HG03139 (cell line): ENCODE measurements around the gene ATP1A3.
"Not testable (repeated sequence)": the region's sequence is repeated elsewhere in the genome, so short reads cannot be mapped to it uniquely, and the experiment has no call there.

Experiments
- ATAC-seq: cut with Tn5 transposase; IDR thresholded peaks from one replicate; pipeline ENCODE4 v1.9.1; 2021; ENCODE audit not compliant: unreplicated experiment

ATP1A3 gene

DNA sequence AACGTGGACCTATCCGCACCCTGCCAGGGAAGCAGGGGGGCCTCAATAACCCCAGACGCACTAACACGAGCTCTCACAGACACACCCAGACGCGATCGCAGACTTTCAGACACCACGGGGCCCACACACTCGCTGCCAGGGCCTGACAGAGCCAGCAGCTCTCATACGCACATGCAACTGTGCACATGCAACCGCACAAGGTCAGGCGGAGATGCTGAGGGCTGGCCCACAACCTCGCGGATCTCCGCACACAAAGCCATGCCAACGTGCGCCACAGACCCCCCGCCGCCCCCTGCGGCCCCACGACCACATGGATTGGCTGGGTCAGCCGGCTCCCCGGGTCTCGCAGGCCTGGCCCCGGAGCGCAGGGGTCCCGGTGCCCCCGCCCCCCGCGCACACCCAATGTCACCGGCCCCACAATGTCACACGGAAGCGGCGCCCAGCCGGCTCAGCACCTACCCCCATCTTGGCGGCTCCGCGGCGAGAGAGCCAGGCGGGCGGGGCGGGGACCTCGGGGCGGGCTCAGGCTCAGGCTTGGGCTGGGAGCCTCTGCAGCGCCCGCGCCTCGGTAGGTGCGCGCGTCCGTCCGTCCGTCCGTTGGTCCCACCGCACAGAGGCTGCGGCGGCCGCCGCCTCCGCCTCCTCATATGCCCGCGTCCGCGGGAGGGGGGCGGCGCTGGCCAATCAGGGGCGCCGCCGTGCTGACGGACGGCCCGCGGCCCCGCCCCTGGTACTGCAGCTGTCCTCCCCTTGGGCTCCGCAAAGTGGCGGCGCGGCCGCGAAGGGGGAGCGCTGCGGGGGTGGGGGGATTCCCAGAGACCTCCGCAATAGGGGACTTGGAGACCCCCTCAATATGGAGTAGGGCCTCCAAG, at the start of gene ATP1A3:
Gene ATP1A3, minus strand, starts transcription at position 619 of the 872 bp plus-strand sequence. Its CDS starts 154 bp downstream, at position 465.
- ATAC-seq: no peak

DNA sequence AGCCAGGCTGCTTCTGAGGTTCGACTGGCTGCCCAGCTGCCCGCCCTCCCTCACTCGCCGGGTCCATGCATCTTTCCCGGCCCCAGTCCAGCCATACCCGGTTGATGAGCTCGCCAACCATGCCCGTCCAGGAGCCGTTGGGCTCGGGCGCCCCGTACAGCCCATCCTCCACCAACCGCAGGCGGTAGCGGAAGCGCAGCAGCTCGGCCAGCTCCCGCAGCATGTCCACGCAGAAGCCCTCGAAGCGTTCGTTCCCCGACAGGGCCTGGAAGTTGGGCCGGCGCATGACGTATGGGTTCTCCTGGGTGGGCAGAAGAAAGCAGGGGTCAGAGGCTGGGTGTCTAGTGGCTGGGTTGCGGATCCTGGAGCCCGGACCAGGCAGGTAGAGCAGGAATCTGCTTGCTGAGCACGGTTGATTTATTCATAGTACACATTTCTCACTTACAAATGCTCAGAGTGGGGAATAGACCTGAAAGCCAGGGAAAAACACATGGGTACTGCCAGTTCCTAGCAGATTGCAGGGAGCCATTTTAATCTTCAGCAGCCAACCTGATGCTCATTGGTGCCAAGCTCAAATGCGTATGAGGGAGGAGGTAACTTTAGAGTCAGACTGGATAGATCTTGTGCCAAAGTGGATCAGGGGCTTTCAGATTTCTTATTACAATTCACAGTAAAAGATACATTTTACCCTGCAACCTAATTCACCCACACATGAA, 48.6 kb upstream of the ATP1A3 start:
- ATAC-seq: no peak

DNA sequence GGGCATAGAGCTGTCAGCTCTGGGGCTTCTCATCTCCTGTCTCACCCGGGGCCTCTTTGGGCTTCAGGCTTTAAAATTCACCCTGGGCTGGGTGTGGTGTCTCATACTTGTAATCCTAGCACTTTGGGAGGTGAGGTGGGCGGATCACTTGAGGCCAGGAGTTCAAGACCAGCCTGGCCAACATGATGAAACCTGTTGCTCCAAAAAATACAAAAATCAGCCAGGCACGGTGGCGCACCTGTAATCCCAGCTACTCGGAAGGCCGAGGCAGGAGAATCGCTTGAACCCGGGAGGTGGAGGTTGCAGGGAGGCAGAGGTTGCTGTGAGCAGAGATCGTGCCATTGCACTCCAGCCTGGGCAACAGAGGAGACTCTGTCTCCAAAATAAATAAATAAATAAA, 46.5 kb upstream of the ATP1A3 start:
- ATAC-seq: not testable (repeated sequence)

DNA sequence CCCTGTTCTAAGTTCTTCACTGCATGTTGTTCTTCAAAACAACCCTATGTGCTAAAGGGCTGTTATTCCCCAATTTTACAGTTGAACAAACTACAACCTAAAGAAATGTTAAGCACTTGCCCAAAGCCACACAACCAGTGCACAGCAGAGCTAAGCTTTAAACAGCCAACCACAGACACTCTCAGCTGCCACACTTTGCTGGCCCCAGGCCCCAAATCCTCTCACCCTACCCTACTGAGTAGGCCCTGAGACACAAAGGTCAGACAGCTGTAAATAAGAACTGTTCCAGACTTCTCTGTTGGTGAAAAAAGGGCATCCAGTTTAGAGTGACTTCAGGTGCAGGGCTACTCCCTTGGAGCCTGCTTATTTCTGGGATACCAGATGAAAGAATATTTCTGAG, 46.0 kb upstream of the ATP1A3 start:
- ATAC-seq: no peak

DNA sequence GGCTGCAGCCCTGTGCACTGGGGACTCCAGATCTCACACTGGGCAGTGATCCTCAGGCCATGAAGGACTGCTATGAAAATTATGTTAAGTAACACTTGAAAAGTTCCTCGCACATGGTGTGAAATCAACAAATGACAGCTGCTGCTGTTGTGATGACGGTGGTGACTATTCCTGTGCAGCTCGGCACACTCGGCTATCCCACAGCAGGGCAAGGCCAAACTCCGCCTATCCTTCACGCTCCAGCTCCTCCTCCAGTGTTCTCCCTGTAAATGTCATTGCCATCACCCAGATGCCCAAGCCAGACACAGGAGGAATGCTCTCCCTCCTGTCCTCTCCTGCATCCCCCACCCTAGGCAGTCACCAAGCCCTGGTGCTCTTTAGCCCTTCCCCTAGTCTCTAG, 44.6 kb upstream of the ATP1A3 start:
- ATAC-seq: no peak

DNA sequence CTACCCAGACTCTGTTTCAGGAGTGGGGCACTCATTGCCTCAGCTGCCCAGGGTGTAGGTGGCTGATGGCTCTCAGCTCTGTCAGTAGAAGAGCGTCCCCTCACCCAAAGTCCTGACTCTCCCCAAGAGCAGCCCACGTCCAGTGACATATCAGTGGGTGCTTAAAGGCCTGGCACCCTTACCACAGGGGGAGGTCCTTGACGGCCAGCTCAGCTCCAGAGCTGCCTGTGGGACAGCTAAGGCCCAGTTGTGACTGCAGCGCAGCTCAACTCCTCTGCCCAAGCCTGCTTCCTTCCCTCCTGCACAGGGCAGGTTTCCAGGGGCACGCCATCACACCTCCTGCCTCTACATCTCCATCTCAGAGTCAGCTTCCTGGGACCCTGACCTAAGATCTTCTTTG, 43.6 kb upstream of the ATP1A3 start:
- no peak for ATAC-seq

DNA sequence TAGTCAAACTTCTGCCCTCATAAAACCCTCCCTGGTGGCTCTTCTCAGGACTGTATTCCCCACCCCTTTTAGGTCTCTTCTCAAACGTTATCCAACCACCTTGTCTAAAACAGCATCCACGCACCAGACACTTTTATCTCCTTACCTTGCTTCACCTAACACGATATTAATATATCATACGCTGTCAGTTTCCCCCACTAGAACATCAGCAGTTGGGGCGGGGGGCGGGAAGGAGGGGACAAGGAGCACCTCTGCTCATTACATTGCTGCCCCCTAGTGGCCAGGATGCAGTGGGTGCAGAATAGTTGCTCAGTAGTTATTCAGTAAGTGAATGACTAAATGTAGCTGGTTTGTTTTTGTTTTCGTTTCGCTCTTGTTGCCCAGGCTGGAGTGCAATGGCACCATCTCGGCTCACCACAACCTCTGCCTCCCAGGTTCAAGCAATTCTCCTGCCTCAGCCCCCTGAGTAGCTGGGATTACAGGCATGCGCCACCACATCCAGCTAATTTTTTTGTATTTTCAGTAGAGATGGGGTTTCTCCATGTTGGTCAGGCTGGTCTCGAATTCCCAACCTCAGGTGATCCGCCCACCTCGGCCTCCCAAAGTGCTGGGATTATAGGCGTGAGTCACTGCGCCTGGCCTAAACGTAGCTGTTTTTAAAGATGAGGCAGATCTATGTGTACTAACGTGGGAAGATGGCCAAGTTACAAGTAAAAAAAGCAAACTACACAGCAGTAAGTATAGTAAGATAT, 40.8 kb upstream of the ATP1A3 start:
- ATAC-seq: not testable (repeated sequence)

DNA sequence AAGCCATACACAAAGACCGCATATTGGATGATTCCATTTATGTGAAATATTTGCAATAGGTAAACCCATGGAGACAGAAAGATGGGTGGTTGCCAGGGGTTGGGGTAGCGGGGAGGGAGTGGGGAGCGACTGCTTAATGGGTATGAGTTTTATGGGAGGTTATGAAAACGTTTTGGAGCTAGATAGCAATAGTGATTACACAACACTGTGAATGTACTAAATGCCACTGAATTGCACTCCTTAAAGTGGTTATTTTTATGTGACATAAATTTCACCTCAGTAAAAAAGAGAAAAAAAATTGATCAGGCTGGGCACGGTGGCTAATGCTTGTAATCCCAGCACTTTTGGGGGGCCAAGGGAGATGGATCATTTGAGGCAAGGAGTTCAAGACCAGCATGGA, 39.4 kb upstream of the ATP1A3 start:
- no peak for ATAC-seq

DNA sequence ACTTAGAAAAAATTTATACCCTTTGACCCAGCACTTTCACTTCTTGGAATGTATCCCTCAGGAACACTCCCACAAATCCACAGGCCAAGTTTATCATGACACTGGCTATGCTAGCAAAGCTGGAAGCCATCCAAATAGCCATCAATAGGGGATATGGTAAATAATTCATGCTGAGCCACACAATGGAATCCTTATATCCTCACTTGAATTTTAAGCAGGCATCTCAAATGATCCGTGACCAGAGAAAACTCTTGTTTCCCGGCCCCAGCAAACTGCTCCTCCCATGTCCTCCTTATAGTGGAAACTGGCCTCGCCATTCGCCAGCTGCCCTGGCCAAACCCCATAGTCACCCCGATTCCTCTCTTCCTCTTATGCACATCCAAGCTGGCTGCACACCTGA, 38.4 kb upstream of the ATP1A3 start:
- ATAC-seq: no peak

DNA sequence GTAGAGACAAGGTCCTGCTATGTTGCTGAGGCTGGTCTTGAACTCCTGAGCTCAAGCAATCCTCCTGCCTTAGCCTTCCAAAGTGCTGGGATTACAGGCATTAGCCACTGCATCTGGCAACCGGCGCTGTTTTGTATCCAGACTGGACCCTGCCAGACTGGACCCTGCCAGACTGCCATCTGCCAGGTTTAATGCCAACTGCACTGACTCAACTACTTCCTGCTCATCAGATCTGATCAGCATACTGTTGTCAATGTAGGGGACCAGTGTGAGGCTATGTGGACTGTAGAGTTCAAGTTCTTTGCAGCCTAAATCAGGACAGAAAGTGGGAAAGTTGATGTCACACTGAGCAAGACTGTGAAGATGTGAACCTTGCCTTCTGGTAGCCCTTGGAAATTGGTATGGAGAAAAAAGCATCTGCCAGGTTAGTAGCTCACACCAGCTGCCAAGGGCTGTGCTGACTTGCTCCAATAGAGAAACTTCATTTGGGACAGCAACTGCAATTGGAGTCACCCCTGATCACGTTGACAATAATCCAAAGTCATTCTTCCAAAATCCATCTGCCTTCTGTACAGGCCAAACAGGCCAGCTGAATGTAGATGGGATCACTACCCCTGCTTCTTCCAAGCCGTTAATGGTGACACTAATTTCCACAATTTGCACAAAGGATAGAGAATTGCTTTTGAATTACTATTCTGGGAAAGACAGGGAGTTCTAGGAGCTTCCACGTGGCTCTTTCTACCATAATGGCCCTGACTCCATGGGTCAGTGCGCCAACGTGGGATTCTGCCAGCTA, 36.8 kb upstream of the ATP1A3 start:
- no peak for ATAC-seq

DNA sequence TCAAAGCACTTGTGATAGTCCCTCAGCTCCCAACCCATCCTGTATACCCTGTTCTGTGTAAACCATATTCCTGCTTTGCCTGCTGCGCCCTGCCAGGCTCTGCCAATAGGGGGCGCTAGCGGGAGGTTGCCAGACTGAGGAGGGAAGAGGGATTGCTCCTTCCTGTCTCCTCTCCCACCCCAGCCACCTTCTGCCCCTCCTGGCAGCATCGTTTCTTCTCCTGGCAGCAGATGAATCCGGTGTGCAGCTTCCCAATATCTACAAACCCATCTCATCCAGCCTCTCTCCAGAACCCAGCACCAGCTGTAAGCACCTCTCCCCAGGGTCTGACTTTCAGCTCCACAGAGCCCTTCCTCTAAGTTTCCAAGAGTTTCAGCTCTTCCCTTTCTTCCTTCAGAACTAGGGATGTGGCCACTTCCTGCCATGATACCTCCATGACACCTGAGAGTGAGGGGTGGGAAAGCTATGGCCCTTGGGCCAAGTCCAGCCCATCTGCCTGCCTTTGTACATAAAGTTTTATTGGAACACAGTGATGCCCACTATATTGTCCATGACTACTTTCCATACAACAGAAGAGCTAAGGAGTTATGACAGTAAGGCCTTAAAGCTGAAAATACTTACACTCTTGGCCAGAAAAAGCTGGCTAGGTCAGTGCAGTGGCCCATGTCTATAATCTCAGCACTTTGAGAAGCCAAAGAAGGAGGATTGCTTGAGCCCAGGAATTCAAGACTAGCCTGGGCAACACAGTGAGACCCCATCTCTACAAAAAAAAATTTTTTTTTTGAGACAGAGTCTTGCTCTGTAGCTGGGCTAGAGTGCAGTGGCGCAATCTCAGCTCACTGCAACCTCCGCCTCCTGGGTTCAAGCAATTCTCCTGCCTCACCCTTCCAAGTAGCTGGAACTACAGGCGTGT, 34.5 kb upstream of the ATP1A3 start:
- no peak for ATAC-seq

DNA sequence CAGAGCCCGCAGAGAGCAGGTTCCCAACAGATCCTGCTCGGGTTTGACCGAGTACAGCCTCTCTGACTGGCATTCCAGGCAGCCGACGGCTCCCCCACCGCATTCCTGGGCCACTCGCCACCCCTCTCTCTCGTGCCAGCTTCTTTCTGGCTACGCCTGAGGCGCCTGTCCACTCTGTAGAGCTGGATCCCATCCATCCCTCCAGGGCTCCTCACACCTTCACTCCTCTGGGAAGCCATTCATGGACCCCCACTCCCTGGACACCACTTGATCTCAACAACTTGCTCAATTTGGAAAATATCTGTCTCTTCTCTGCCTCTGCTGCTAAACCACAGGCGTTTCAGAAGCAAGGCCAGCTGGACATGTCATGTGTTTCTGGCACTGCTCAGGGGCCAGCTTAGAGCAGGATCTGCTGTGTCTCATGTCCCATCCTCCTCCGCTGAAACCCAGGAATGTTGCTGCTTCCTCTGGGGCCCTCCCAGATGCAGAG, 30.6 kb upstream of the ATP1A3 start:
- no peak for ATAC-seq

DNA sequence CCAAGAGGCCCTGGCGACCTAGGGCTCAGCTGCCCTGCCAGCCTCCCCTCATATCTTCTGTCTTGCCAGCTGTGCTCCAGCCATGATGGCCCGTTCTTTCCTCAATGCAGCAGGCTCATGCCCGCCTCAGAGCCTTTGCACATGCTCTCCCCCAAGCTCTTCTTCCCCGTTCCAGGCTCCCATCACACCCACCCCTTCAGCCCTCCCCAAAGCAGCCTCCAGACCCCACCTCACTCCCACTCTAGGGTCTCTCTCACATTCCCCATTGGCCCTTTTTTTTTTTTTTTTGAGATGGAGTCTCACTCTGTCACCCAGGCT, 29.9 kb upstream of the ATP1A3 start:
- no peak for ATAC-seq

DNA sequence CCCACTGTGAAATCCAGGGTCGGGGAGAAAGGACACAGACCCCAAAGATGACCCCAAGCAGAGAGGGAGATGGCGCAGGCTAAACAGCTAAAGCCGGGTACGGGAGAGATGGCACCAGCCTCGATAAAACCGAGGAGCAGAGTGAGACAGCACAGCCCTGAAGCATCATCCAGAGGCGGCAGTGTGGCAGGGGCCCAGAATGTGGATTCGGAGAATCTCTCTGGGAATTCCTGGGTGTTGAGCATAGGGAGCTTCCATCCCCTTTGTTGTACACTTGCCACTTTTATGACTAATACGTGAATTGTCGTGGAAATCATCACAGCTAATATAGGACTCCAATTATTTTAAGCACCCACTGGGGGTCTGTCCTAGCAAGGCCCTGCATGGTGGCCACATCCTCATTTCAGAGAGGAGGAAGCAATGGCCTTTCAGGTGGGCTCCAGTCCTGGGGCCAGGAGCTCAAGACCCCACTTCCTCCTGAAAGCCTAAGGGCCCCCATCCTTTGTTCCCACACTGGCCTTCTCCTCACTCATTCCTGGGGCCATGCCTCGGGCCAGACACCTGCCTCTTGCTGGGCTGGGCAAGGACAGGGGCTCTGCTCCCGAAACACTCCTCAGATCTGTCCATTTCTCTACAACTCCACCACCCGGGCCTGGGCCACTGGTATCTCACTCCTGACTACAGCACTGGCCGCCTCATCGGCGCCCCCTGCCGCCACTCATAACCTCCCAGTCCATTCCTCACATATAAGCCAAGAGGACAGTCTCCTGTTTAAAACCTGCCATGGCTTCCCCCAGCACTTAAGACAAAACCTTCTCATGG, 29.3 kb upstream of the ATP1A3 start:
- ATAC-seq: no peak

DNA sequence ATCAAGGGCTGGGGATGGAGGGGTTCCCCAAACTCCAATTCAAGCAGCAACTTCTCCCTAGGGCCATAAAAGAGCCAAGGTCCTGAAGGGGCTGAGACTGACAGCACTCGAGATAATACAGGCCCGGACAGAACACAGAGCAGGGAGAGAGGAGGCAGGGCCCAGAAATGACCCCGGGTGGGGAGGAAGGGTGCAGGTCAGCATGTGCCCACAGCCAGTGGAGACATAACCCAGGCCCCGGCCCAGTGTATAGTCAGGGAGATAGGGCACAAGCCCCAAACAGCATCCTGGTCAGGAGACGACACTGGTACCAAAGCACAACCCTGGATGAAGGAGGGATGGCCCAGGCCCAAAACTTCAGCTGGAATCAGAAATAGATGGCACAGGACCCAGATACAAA, 28.6 kb upstream of the ATP1A3 start:
- ATAC-seq: no peak

DNA sequence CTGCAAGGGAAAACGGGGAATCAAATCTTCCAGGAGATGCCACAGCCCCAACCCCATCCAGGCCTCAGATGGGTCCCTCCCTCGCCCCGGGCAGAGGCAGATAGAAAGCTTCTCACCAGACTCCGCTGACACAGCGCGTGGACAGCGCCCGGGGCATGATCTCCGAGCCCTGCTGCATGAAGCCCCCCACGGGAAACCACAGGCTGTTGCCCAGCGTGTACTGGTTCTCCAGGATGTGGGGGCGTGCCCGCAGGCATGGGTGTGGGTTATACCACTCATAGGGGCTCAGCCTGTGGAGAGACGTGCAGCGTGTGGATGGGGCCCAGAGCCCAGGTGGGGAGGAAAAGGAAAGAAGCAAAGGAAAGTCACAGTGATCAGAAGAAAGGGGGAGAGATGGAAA, 27.2 kb upstream of the ATP1A3 start:
- no peak for ATAC-seq

DNA sequence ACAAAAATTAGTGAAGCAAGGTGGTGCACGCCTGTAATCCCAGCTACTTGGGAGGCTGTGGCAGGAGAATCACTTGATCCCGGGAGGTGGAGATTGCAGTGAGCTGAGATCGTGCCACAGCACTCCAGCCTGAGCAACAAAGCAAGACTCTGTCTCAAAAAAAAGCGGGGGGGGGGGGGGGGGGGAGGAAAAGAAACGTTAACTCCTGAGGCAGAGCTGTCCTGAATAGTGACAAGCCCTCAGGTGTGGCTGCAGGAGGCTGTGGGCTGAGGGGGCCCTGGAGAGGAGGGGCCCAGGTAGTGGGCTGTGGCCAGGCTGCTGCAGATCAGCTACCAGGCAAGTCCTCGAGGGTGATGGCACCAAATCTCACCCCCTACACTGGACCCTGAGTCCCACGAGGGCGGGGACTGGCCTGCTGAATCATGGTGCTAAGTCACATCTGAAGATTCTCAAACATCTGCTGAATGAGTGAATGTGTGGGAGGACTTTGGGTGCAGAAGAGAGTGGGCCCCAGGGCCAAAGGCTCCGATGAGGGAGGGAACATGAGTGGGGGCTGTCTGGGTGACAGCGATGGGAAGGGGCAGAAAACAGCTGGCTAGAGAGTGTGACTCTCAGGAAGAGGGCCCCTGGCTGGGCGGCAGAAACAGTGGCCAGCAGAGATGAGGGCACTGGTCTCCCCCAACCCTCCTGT, 24.6 kb upstream of the ATP1A3 start:
- ATAC-seq: no peak

DNA sequence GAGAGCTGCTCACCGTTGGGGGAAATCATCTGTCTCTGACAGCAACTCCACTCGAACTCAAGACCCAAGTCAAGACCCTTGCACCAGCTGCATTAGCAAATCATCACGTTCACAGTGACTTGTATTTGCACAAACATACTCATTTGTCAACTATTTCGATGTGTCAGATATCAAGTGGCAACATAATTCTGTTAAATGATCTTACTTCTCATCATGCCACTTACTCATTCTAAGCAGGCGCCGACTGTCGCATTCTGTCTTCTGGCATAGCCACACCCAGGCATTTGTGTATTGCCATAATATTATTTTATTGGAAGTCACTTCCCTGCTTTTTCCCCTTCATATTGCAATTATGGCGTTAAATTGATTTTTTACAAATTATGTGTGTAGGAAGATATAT, 23.0 kb upstream of the ATP1A3 start:
- no peak for ATAC-seq
